BLaER1 (cell line): ENCODE results near the gene TTPAL.

ENCODE experiments used
- H3K27ac ChIP-seq: shearing (Covaris generic); formaldehyde crosslinking; 2 replicates; pipeline ENCODE4 v1.8.1; 2022
- H3K27me3 ChIP-seq: shearing (Covaris generic); formaldehyde crosslinking; 2 replicates; pipeline ENCODE4 v1.8.1; 2022
- H3K36me3 ChIP-seq: shearing (Covaris generic); formaldehyde crosslinking; 2 replicates; pipeline ENCODE4 v1.8.1; 2022
- H3K4me1 ChIP-seq: shearing (Covaris generic); formaldehyde crosslinking; 2 replicates; pipeline ENCODE4 v1.8.1; 2022
- H3K4me2 ChIP-seq: shearing (Covaris generic); formaldehyde crosslinking; 2 replicates; pipeline ENCODE4 v1.8.1; 2022
- H3K4me3 ChIP-seq: shearing (Covaris generic); formaldehyde crosslinking; 2 replicates; pipeline ENCODE4 v1.8.1; 2022
- H3K9ac ChIP-seq: shearing (Covaris generic); formaldehyde crosslinking; 2 replicates; pipeline ENCODE4 v1.8.1; 2022
- H3K9me3 ChIP-seq: shearing (Covaris generic); formaldehyde crosslinking; 2 replicates; pipeline ENCODE4 v1.8.1; 2022
- H4K20me1 ChIP-seq: shearing (Covaris generic); formaldehyde crosslinking; 2 replicates; pipeline ENCODE4 v1.8.1; 2022
- Cebpa-rat ChIP-seq: shearing (Covaris generic); IDR thresholded peaks from 2 replicates; pipeline ENCODE4 v1.8.1; 2022

TTPAL gene

GRCh38 chr20:44495257-44495656, 19.6 kb downstream of the TTPAL start:
- H3K4me1 ChIP-seq: peaks cover 15% of the 10 kb centered on the region; the same call in 1 of the 2 replicates
- no peaks in the 10 kb centered on the region for H3K27me3 ChIP-seq
- H3K4me2 ChIP-seq: no peak overlapping the region
- H3K9ac ChIP-seq: no peak overlapping the region
- H3K36me3 ChIP-seq: peaks cover 99% of the 10 kb centered on the region
- no peak overlapping the region for H3K4me3 ChIP-seq
- H4K20me1 ChIP-seq: peaks cover 47% of the 10 kb centered on the region
- TF ChIP-seq Cebpa-rat: no peak
- H3K9me3 ChIP-seq: no peaks in the 10 kb centered on the region
- H3K27ac ChIP-seq: no peak overlapping the region

GRCh38 chr20:44495802-44496481, 20.3 kb downstream of the TTPAL start:
- no peak overlapping the region for H3K27ac ChIP-seq
- no peak overlapping the region for H3K4me3 ChIP-seq
- H3K9me3 ChIP-seq: no peaks in the 10 kb centered on the region
- no peak for TF ChIP-seq Cebpa-rat
- peaks cover 15% of the 10 kb centered on the region; the same call in 1 of the 2 replicates for H3K4me1 ChIP-seq
- peaks cover 47% of the 10 kb centered on the region for H4K20me1 ChIP-seq
- H3K27me3 ChIP-seq: no peaks in the 10 kb centered on the region
- peaks cover 100% of the 10 kb centered on the region for H3K36me3 ChIP-seq
- H3K4me2 ChIP-seq: no peak overlapping the region
- no peak overlapping the region for H3K9ac ChIP-seq

GRCh38 chr20:44496976-44497375, 21.3 kb downstream of the TTPAL start:
- H3K36me3 ChIP-seq: peaks cover 100% of the 10 kb centered on the region
- H3K27me3 ChIP-seq: no peaks in the 10 kb centered on the region
- H3K27ac ChIP-seq: no peak overlapping the region
- no peak for TF ChIP-seq Cebpa-rat
- no peak overlapping the region for H3K4me3 ChIP-seq
- no peak overlapping the region for H3K4me2 ChIP-seq
- H3K9ac ChIP-seq: no peak overlapping the region
- H4K20me1 ChIP-seq: peaks cover 46% of the 10 kb centered on the region
- H3K4me1 ChIP-seq: peaks cover 15% of the 10 kb centered on the region; the same call in 1 of the 2 replicates
- no peaks in the 10 kb centered on the region for H3K9me3 ChIP-seq

- no peak for TF ChIP-seq Cebpa-rat
- no peaks in the 10 kb centered on the region for H3K27me3 ChIP-seq
- H3K36me3 ChIP-seq: peaks cover 100% of the 10 kb centered on the region
- H3K9ac ChIP-seq: no peak overlapping the region
- H3K27ac ChIP-seq: no peak overlapping the region
- no peak overlapping the region for H3K4me2 ChIP-seq
- H3K4me3 ChIP-seq: no peak overlapping the region
- H3K9me3 ChIP-seq: no peaks in the 10 kb centered on the region
- H3K4me1 ChIP-seq: peaks cover 15% of the 10 kb centered on the region; the same call in 1 of the 2 replicates
- H4K20me1 ChIP-seq: peaks cover 41% of the 10 kb centered on the region
Measured at GRCh38 chr20:44497761-44498160, 22.1 kb downstream of the TTPAL start.

DNA sequence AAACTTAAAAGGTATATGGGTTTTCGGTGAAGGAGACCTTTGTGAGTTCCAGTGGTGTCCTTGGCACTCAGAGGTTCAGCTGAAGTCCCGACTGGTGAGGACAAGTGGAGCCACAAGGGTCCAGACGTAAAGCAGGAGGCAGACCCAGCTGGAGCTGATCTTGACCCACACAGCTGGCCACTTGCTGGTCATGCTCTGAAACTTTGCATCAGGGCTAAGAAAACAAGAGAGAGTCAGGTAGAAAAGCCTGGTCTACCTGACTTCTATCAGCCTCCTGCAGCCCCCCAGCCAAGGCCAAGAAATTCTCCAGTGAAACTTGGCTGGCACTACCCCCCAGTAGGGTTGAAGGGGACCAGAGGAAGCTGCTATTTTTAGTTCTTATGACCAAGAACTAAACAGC, 24.5 kb downstream of the TTPAL start:
- no peaks in the 10 kb centered on the region for H3K9me3 ChIP-seq
- no peak overlapping the region for H3K27ac ChIP-seq
- H4K20me1 ChIP-seq: peaks cover 27% of the 10 kb centered on the region
- no peak overlapping the region for H3K4me2 ChIP-seq
- no peak overlapping the region for H3K4me3 ChIP-seq
- peaks cover 15% of the 10 kb centered on the region; the same call in 1 of the 2 replicates for H3K4me1 ChIP-seq
- no peaks in the 10 kb centered on the region for H3K27me3 ChIP-seq
- H3K36me3 ChIP-seq: peaks cover 100% of the 10 kb centered on the region
- no peak for TF ChIP-seq Cebpa-rat
- no peak overlapping the region for H3K9ac ChIP-seq

GRCh38 chr20:44501448-44501847, 25.8 kb downstream of the TTPAL start:
- Histone ChIP-seq H3K4me1 (peaks cover 15% of the 10 kb centered on the region; the same call in 1 of the 2 replicates), H3K9ac (no peak overlapping the region), H3K36me3 (peaks cover 100% of the 10 kb centered on the region), H4K20me1 (peaks cover 21% of the 10 kb centered on the region), H3K4me2 (no peak overlapping the region), H3K27ac (no peak overlapping the region), H3K9me3 (no peaks in the 10 kb centered on the region), H3K4me3 (no peak overlapping the region), H3K27me3 (no peaks in the 10 kb centered on the region)
- TF ChIP-seq Cebpa-rat: no peak

- TF ChIP-seq Cebpa-rat: no peak
- H3K27ac ChIP-seq: no peak overlapping the region
- H3K36me3 ChIP-seq: peaks cover 99% of the 10 kb centered on the region
Measured at GRCh38 chr20:44502968-44503367, 27.3 kb downstream of the TTPAL start.

DNA sequence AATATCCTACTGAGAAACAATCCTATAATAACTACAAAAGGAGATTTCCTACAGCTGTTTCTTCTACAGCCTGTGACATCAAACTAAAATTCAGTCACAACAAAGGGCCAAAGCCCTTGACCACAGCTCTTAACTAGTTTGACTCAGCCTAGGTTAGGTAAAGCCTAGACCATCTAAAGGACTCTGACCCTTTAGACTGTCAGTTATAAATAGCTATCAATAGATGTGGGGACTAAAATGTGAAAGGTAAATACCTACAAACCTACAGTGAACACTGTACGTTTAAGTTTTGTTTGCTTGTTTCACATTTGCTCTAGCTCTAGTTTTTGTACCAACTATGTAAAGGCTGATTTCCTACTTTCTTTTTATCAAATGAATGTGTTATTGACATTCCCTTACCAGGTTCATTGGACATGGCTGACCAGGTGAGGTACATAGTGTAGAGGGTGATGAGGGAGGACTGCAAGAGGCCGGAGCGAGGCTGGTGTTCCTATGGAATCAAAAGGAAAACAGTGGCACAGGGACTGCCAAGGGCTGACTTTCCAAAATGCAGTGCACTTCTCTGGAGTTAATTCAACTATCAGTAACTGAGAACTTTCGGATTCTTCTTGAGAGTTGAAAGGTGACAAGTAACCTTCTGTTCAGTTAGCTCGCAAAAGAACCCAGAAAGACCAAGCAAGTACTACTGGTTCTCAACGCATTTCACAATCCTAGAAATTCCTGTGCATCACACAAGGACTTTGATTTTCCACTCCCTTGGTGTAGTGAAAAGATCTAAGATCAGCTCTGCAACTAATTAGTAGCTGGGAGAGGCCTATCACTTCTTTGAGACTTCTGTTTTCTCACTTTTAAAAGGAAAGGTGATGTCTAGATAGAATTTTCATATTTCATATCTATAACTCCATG, 29.0 kb downstream of the TTPAL start:
- Histone ChIP-seq H4K20me1 (peaks cover 18% of the 10 kb centered on the region), H3K9me3 (no peaks in the 10 kb centered on the region), H3K9ac (no peak overlapping the region), H3K36me3 (peaks cover 99% of the 10 kb centered on the region), H3K4me1 (no peaks in the 10 kb centered on the region), H3K4me2 (no peak overlapping the region), H3K27me3 (no peaks in the 10 kb centered on the region), H3K4me3 (no peak overlapping the region), H3K27ac (no peak overlapping the region)
- no peak for TF ChIP-seq Cebpa-rat

More at GRCh38 chr20:44502968-44503367, 27.3 kb downstream of the TTPAL start:
- H3K27me3 ChIP-seq: no peaks in the 10 kb centered on the region
- H3K4me2 ChIP-seq: no peak overlapping the region
- peaks cover under 1% of the 10 kb centered on the region; the same call in 1 of the 2 replicates for H3K4me1 ChIP-seq
- no peak overlapping the region for H3K9ac ChIP-seq
- no peak overlapping the region for H3K4me3 ChIP-seq
- peaks cover 15% of the 10 kb centered on the region for H4K20me1 ChIP-seq
- no peaks in the 10 kb centered on the region for H3K9me3 ChIP-seq

- no peaks in the 10 kb centered on the region for H3K9me3 ChIP-seq
- no peaks in the 10 kb centered on the region for H3K4me1 ChIP-seq
- no peak overlapping the region for H3K27ac ChIP-seq
- H3K4me3 ChIP-seq: no peak overlapping the region
- no peak for TF ChIP-seq Cebpa-rat
- H3K4me2 ChIP-seq: no peak overlapping the region
- no peak overlapping the region for H3K9ac ChIP-seq
- peaks cover 65% of the 10 kb centered on the region for H4K20me1 ChIP-seq
- no peaks in the 10 kb centered on the region for H3K27me3 ChIP-seq
- H3K36me3 ChIP-seq: peaks cover 99% of the 10 kb centered on the region
Measured at GRCh38 chr20:44509762-44510161, 34.1 kb downstream of the TTPAL start.

- Histone ChIP-seq H3K27ac (no peak overlapping the region), H3K36me3 (peaks cover 82% of the 10 kb centered on the region), H3K4me1 (0 out of 2 replicates have a peak, but pooled peaks cover under 1% of the 10 kb centered on the region), H3K27me3 (no peaks in the 10 kb centered on the region), H3K9me3 (no peaks in the 10 kb centered on the region), H3K4me2 (no peak overlapping the region), H4K20me1 (peaks cover 98% of the 10 kb centered on the region), H3K9ac (no peak overlapping the region), H3K4me3 (no peak overlapping the region)
- TF ChIP-seq Cebpa-rat: no peak
Measured at GRCh38 chr20:44513871-44514270, 38.2 kb downstream of the TTPAL start.
